PC-3 (cell line): ENCODE data around the gene UBE2S.

Source experiments
- CTCF ChIP-seq: fragments of 300-600 bp; sonication (generic); conservative IDR thresholded peaks from 2 replicates; pipeline ENCODE4 v1.5.1; 2017; ENCODE audit warnings: antibody characterized with exemption, low read depth, mild to moderate bottlenecking, low read length
- EZH2 ChIP-seq: fragments of 300-600 bp; sonication (generic); IDR thresholded peaks from one replicate; pipeline ENCODE4 v1.6.1; 2017; ENCODE audit warnings: antibody characterized with exemption, mild to moderate bottlenecking, low read length; ENCODE audit not compliant: unreplicated experiment

GRCh38 chr19:55405638-55406037 lies 1.9 kb downstream of the UBE2S start:
- no peak for TF ChIP-seq CTCF
- TF ChIP-seq EZH2: no peak
